Mesendoderm (in vitro differentiated cells): ENCODE results near the gene C6orf62.

Experiments
- DNase-seq: peaks from one replicate; pipeline ENCODE4 v3.0.0; 2013
- H2AK5ac ChIP-seq: 2 replicates; pipeline ENCODE4 v1.6.1; 2013; ENCODE audit warnings: low read length, inconsistent platforms
- H2BK120ac ChIP-seq: 2 replicates; pipeline ENCODE4 v1.6.1; 2013; ENCODE audit warnings: low read depth, mild to moderate bottlenecking, low read length, moderate library complexity, mixed read lengths
- H2BK15ac ChIP-seq: replicated peaks from 2 replicates; pipeline ENCODE4 v1.6.1; 2013; ENCODE audit warnings: low read depth, mild to moderate bottlenecking, moderate library complexity
- H2BK5ac ChIP-seq: 2 replicates; pipeline ENCODE4 v1.6.1; 2013; ENCODE audit warnings: low read length, inconsistent platforms
- H3K18ac ChIP-seq: 2 replicates; pipeline ENCODE4 v1.6.1; 2013; ENCODE audit warnings: mild to moderate bottlenecking, low read length, mixed read lengths
- H3K23ac ChIP-seq: one replicate; pipeline ENCODE4 v1.6.1; 2013; ENCODE audit warnings: low read length
- H3K27ac ChIP-seq: 2 replicates; pipeline ENCODE4 v1.5.1; 2013; ENCODE audit warnings: low read depth, mild to moderate bottlenecking, inconsistent platforms, low read length, moderate library complexity
- H3K27me3 ChIP-seq: 2 replicates; pipeline ENCODE4 v1.6.1; 2013; ENCODE audit warnings: low read length, control low read depth, mild to moderate bottlenecking, inconsistent platforms; ENCODE audit not compliant: insufficient read depth, poor library complexity
- H3K36me3 ChIP-seq: 2 replicates; pipeline ENCODE4 v1.6.1; 2013; ENCODE audit warnings: low read length, inconsistent platforms; ENCODE audit not compliant: control insufficient read depth, insufficient read depth
- H3K4ac ChIP-seq: one replicate; pipeline ENCODE4 v1.6.1; 2013; ENCODE audit warnings: low read depth, mild to moderate bottlenecking, low read length, moderate library complexity
- H3K4me1 ChIP-seq: 2 replicates; pipeline ENCODE4 v1.6.1; 2013; ENCODE audit warnings: low read depth, low read length, inconsistent platforms; ENCODE audit not compliant: control insufficient read depth
- H3K4me2 ChIP-seq: 2 replicates; pipeline ENCODE4 v1.6.1; 2013; ENCODE audit warnings: low read length
- H3K4me3 ChIP-seq: 2 replicates; pipeline ENCODE4 v1.5.1; 2013; ENCODE audit warnings: mild to moderate bottlenecking, low read length
- H3K56ac ChIP-seq: one replicate; pipeline ENCODE4 v1.6.1; 2013; ENCODE audit warnings: low read length
- H3K79me1 ChIP-seq: 2 replicates; pipeline ENCODE4 v1.6.1; 2013; ENCODE audit warnings: low read length, inconsistent platforms
- H3K79me2 ChIP-seq: 2 replicates; pipeline ENCODE4 v1.6.1; 2013; ENCODE audit warnings: mild to moderate bottlenecking, low read length; ENCODE audit not compliant: control insufficient read depth, insufficient read depth
- H3K9ac ChIP-seq: 2 replicates; pipeline ENCODE4 v1.6.1; 2013; ENCODE audit warnings: low read length, inconsistent platforms
- H4K5ac ChIP-seq: one replicate; pipeline ENCODE4 v1.6.1; 2013; ENCODE audit warnings: low read length
- H4K8ac ChIP-seq: one replicate; pipeline ENCODE4 v1.6.1; 2013; ENCODE audit warnings: low read depth, mild to moderate bottlenecking, control low read depth, low read length, moderate library complexity
- WGBS: extraction: QIAGEN DNeasy Blood & Tissue Kit; methylation state at CpG from one replicate; pipeline ENCODE4 v1.1.7; 2013; ENCODE audit warnings: low lambda C conversion rate, missing lambda C conversion rate; ENCODE audit not compliant: insufficient coverage; ENCODE audit errors: extremely low coverage; 5-methylcytosine and 5-hydroxymethylcytosine counted together

The C6orf62 gene

GRCh38 chr6:24749297-24749696 lies 30.3 kb upstream of the C6orf62 start:
- Histone ChIP-seq H3K56ac (no peak overlapping the region), H2BK120ac (no peak overlapping the region), H2AK5ac (no peak overlapping the region), H3K79me2 (no peaks in the 10 kb centered on the region), H3K4me2 (no peak overlapping the region), H4K5ac (no peak overlapping the region), H3K9ac (no peak overlapping the region), H3K4ac (no peak overlapping the region), H2BK5ac (no peak overlapping the region), H3K27ac (no peak overlapping the region), H3K18ac (no peak overlapping the region), H3K79me1 (no peaks in the 10 kb centered on the region), H3K36me3 (no peaks in the 10 kb centered on the region), H2BK15ac (no peak overlapping the region), H3K4me3 (no peak overlapping the region), H3K23ac (no peak overlapping the region), H4K8ac (no peak overlapping the region), H3K4me1 (no peaks in the 10 kb centered on the region), H3K27me3 (no peaks in the 10 kb centered on the region)
- no CpG with 5 or more reads among the region's 3 CpGs for WGBS
- no peak for DNase-seq

GRCh38 chr6:24744911-24745310 lies 26.0 kb upstream of the C6orf62 start:
- H3K18ac ChIP-seq: no peak overlapping the region
- H2AK5ac ChIP-seq: no peak overlapping the region
- no peaks in the 10 kb centered on the region for H3K79me1 ChIP-seq
- H3K23ac ChIP-seq: no peak overlapping the region
- no peak overlapping the region for H2BK120ac ChIP-seq
- no peak overlapping the region for H4K8ac ChIP-seq
- H3K27me3 ChIP-seq: no peaks in the 10 kb centered on the region
- H3K9ac ChIP-seq: no peak overlapping the region
- no peak overlapping the region for H3K56ac ChIP-seq
- H3K27ac ChIP-seq: no peak overlapping the region
- H3K4me1 ChIP-seq: no peaks in the 10 kb centered on the region
- no peak overlapping the region for H3K4me2 ChIP-seq
- no peaks in the 10 kb centered on the region for H3K36me3 ChIP-seq
- no peak overlapping the region for H3K4ac ChIP-seq
- WGBS: no CpG with 5 or more reads among the region's 5 CpGs
- no peak overlapping the region for H2BK5ac ChIP-seq
- H3K4me3 ChIP-seq: no peak overlapping the region
- no peak overlapping the region for H2BK15ac ChIP-seq
- H3K79me2 ChIP-seq: no peaks in the 10 kb centered on the region
- no peak for DNase-seq
- no peak overlapping the region for H4K5ac ChIP-seq

- Histone ChIP-seq H4K8ac (no peak overlapping the region), H3K4me1 (no peaks in the 10 kb centered on the region), H3K79me2 (no peaks in the 10 kb centered on the region), H3K4me2 (no peak overlapping the region), H3K36me3 (no peaks in the 10 kb centered on the region), H3K9ac (no peak overlapping the region), H2BK15ac (no peak overlapping the region), H3K4me3 (no peak overlapping the region), H2BK120ac (no peak overlapping the region), H3K27me3 (no peaks in the 10 kb centered on the region), H3K79me1 (no peaks in the 10 kb centered on the region), H3K27ac (no peak overlapping the region), H3K23ac (no peak overlapping the region), H2AK5ac (no peak overlapping the region), H3K56ac (no peak overlapping the region), H2BK5ac (no peak overlapping the region), H4K5ac (no peak overlapping the region), H3K18ac (no peak overlapping the region), H3K4ac (no peak overlapping the region)
- no peak for DNase-seq
- no CpG with 5 or more reads among the region's 3 CpGs for WGBS
Measured at GRCh38 chr6:24743944-24744335, 25.0 kb upstream of the C6orf62 start.

- Histone ChIP-seq H3K79me2 (no peaks in the 10 kb centered on the region), H2BK120ac (no peak overlapping the region), H3K27me3 (no peaks in the 10 kb centered on the region), H2BK5ac (no peak overlapping the region), H3K4me3 (no peak overlapping the region), H3K9ac (no peak overlapping the region), H3K27ac (no peak overlapping the region), H2AK5ac (no peak overlapping the region), H3K4ac (no peak overlapping the region), H4K5ac (no peak overlapping the region), H3K4me2 (no peak overlapping the region), H3K23ac (no peak overlapping the region), H2BK15ac (no peak overlapping the region), H3K4me1 (no peaks in the 10 kb centered on the region), H3K56ac (no peak overlapping the region), H3K18ac (no peak overlapping the region), H4K8ac (no peak overlapping the region), H3K79me1 (no peaks in the 10 kb centered on the region), H3K36me3 (no peaks in the 10 kb centered on the region)
- DNase-seq: peak; percentile 24
- no CpG with 5 or more reads among the region's 2 CpGs for WGBS
Measured at GRCh38 chr6:24743265-24743943, 24.4 kb upstream of the C6orf62 start.

- Histone ChIP-seq H3K27ac (no peak overlapping the region), H3K79me2 (no peaks in the 10 kb centered on the region), H2BK15ac (no peak overlapping the region), H2AK5ac (no peak overlapping the region), H3K56ac (no peak overlapping the region), H3K4me2 (no peak overlapping the region), H3K4me3 (no peak overlapping the region), H3K36me3 (no peaks in the 10 kb centered on the region), H3K27me3 (no peaks in the 10 kb centered on the region), H4K5ac (no peak overlapping the region), H3K23ac (no peak overlapping the region), H2BK120ac (no peak overlapping the region), H3K9ac (no peak overlapping the region), H4K8ac (no peak overlapping the region), H3K4ac (no peak overlapping the region), H3K79me1 (no peaks in the 10 kb centered on the region), H2BK5ac (no peak overlapping the region), H3K4me1 (no peaks in the 10 kb centered on the region), H3K18ac (no peak overlapping the region)
- DNase-seq: no peak
- no CpG with 5 or more reads among the region's 5 CpGs for WGBS
Measured at GRCh38 chr6:24742216-24742738, 23.3 kb upstream of the C6orf62 start.

- no peak overlapping the region for H4K8ac ChIP-seq
- no peak overlapping the region for H2BK120ac ChIP-seq
- H3K79me1 ChIP-seq: no peaks in the 10 kb centered on the region
- H3K4me1 ChIP-seq: no peaks in the 10 kb centered on the region
- H3K4me3 ChIP-seq: no peak overlapping the region
- no peak overlapping the region for H2BK5ac ChIP-seq
- no peaks in the 10 kb centered on the region for H3K79me2 ChIP-seq
- H3K36me3 ChIP-seq: no peaks in the 10 kb centered on the region
- H3K23ac ChIP-seq: no peak overlapping the region
- H2AK5ac ChIP-seq: no peak overlapping the region
- H3K27me3 ChIP-seq: no peaks in the 10 kb centered on the region
- no peak overlapping the region for H3K4ac ChIP-seq
- no peak overlapping the region for H3K9ac ChIP-seq
- H4K5ac ChIP-seq: no peak overlapping the region
- no peak overlapping the region for H3K27ac ChIP-seq
- H2BK15ac ChIP-seq: no peak overlapping the region
- H3K4me2 ChIP-seq: no peak overlapping the region
- no peak overlapping the region for H3K56ac ChIP-seq
- no peak for DNase-seq
- no peak overlapping the region for H3K18ac ChIP-seq
Measured at GRCh38 chr6:24740861-24741260, 21.9 kb upstream of the C6orf62 start.
